Stimulated activated CD8-positive, alpha-beta memory T cell treated with anti-CD3 and anti-CD28 coated beads, Interleukin-2, amount 100 ng/mL, for 48 hours (primary cell): ENCODE results near the gene FOSB.
A peak's percentile ranks its signal among the peaks of the same experiment; 100 is the strongest.

ENCODE experiments used
- DNase-seq, 2 donors: peaks; one replicate each; pipeline ENCODE4 v3.0.0-alpha.2; 2020; ENCODE audit warnings: low read depth in 2 of 2

The FOSB gene

DNA sequence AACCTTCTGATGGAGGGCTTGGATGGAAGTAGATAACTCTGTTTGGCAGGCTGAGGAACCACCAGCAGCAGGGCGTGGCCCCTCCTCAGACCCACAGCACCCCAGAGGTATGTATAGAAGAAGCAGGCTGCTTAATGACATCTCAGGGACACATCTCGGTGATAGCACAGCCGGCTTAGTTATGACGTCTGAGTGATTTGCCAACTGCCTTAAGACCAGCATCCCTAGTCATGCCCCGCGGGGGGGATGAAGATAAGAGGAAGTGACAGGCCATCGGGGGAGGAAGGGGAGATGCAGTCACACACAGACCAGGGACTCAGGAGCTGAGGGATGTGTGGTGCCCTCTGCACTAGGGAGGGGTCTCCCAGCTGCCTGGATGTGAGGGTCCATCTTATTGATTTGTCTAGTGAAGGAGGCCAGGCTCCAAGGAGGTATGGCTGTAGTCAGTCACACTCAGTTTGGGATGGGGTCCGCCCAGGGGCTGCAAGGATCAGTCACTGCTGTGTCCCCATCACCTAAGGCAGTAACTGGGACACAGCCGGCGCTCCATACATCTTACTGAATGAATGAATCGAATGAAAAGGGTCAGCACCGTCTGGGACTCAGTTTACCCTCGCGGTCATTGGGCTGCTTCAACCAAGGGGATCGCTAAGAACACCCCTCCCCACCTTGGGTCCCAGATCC lies 24.9 kb upstream of the FOSB start:
- DNase-seq = no peak

DNA sequence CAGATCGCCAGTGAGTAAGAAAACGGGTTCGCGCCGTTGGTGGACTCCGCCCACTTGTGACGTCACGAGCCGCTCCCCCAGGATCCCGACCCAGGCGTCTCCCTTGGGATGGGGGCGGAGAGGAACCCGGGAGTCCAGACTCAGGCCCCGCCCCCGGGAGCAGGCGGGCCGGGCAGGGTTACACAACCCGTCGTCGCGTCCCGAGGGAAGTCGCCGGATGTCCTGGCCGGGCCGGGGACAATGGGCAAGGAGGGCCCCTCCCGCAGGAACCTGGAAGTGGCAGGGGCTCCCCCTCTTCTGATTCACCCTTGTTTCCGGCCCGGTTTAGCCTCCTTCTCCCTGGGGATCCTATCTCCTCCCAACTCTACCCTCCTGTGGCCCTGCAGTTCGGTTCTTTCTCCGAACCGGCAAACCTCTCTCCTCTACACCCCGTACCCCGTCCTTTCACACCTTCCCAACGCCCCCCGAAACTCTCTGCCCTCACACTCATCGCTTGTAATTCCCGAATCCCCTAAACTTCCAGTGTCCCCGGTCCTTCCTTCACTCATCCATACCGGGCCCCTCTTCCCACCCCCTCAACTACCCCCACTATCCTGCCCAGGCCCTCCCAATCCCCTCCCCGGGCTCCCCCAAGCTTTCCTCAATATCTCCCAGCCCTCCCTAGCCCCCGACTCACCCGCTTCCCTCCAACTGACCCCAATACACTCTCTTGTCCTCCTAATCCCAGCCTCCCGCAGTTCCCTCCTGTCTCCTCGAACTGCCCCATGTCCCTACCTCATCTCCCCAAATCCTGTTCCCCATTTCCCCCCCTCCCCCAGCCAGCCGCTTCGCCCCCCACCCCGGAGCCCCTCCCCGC lies 24.1 kb upstream of the FOSB start:
- peak; percentile 48 to 50 for DNase-seq

DNA sequence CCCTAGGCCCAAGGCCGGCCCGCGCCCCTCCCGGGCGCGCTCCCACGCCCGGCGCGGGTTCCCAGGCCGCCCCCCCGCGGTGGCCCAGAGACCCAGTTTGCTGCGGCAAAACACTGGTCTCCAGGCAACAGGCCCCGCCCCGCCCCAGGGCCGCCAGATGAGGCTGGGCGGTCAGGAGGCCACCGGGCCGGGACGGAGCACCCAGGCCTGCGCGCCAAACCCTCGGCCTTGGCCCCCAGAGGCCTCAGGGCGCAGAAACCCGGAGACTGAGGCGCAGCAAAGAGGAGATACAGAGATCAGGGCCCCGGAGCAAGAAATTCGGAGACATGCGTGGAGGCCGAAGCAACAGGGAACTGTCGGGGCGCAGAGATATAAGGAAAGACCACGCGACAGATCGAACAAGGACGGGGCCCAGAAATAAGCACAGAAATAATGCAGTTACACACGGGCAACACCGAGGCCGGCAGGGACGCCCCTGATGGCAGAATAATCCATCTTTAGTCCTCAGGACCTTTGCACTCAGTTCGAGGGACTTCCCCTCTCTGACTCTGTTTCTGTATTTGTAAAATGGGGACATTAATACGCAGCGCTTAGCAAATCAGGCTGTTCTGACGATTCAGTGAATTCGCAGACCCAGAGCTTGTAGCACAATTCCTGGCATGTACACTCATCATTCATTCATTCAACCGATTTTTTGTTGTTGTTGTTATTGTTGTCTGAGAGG lies 23.3 kb upstream of the FOSB start:
- DNase-seq = peak; percentile 76 to 77

DNA sequence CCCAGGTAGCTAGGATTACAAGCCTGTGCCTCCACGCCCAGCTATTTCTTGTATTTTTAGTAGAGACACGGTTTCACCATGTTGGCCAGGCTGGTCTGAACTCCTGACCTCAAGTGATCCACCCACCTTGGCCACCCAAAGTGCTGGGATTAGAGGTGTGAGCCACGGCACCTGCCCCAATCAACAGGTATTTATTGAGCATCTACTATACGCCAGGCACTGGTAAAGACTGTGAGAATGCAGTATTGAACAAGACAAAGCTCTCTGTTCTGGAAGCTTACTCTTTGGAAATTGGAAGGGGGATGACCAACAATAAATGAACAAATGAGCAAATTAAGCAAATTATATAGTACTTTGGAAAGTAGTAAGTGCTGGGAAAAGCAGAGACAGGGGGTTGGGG lies 22.7 kb upstream of the FOSB start:
- DNase-seq = no peak

DNA sequence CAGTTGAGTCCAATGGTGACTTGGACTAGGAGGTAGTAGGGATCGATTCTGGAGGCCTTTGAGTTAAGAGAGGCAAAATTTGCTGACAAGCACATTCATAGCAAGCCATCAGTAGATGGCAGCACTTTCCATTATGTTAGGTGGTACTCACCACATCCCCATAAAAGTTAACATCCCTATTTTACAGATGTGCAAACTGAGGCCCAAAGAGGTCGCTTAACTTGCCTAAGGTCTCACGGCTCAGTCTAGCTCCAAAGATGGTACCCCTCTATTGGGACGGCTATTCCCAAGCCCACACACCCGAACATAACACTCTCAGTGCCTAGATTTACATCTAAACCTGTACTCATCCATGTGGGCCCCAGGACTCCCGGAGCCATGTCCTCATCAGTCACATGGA lies 21.5 kb upstream of the FOSB start:
- DNase-seq = no peak

DNA sequence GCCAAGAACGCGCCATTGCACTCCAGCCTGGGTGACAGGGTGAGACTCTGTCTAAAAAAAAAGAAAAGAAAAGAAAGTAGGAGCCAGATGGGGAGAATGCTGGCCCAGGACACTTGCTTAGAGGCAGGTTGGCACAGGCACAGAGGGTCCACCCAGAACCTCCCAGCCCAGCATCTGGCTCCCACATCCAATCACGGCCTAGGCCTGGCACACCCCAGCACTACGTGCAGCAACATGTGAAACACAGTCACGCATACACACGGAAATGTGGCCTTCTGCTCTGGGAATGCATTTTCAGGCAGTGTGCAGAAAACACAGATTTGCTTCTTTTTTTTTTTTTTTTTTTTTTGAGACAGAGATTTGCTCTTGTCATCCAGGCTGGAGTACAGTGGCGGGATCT lies 20.9 kb upstream of the FOSB start:
- DNase-seq = no peak

DNA sequence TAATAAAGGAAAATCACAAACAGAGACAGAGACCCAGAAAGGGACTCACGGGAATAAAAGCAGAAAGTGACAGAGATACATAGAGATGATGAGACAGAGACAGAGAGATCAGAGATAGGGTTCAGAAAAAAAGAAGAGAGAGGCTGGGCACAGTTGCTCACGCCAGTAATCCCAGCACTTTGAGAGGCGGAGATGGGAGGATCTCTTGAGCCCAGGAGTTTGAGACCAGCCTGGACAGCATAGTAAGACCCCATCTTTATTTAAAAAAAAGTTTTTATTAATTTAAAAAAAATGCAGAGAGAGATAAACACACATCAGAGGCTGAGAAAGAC lies 19.4 kb upstream of the FOSB start:
- no peak for DNase-seq

DNA sequence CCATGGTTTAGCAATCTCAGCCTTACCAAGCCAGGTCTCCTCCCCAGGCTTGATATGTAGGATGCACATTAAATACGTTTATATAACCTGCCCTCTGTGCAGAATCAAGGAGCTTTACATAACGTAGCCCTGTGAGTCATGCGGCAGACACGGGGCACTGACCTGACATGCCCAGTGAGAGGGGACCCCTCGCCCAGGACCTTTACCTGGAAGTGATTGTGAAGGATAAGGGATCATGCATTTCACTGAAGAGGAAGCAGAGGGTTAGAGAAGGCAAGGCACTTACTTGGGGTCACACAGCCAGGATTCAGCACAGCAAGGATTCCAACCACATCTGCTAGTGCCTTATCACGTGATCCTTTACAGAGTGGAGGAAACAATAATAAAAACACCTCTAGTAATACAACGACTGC lies 18.9 kb upstream of the FOSB start:
- DNase-seq = no peak

DNA sequence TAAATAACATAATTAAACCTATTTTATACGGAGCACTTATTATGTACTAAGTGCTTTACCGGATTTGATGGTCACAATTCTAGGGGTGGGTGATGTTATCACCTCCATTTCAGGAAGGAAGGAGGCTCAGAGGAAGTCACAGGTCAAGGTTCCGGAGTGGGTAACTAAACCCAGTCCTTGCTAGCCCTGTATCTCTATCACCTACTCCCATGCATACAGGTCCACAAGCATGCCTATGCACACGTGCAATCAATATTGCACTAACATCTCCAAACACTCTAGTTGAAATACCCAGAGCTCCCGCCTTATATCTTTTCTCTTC lies 17.8 kb upstream of the FOSB start:
- no peak for DNase-seq

DNA sequence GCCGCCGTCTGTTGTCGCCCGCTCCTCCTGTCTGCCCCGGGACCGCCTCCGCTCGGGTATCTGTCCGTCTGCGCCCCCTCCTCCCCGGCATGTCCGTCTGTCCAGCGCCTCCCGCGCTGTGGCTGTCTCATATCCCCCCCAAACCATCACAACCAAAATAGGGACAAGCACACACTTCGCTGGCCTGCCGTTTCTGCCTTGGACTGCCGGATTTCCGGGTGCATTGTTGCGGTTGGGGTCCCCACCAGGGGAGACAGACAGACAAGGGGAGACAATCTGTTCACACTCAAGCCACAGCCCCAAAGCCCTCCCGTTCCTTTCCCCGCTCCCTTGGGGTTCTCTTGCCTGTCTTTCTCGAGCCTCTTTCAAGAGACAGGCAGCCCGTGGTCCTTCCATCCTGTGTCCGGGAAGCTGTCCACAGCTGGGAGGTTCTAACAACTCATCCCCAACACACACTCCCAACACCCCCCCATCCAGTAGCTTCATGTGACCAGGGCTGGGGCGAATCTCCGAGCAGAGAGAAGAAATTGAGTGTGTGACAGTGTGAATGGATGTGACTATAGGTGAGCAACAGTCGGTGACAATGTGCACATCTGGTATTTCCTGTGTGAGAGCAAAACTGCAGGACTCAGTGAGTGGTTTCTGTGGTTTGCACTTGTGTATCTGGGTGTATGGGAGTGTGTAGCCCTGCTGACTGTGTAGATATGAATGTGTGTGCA lies 16.5 kb upstream of the FOSB start:
- DNase-seq = peak in 1 of 2 donors; percentile 20

DNA sequence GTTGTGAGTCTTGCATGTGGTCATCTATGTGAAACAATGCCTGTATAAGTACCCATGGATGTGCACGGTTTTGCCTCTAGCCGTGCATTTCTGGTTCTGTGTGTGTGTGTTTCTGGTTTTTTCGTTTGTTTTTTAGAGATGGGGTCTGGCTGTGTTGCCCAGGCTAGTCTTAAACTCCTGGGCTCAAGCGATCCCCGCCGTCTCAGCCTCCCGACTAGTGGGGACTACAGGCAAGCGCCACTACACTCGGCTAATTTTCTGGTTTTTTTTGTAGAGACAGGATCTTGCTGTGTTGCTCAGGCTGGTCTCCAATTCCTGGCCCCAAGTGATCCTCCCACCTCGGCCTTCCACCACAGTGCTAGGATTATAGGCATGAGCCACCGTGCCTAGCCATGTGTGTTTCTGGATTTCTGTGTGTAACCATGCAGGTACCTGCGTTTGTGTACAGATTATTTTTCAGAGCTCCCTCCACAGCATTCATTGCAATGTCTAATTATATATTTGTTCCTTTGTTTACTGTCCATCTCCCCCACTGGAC lies 15.9 kb upstream of the FOSB start:
- DNase-seq = no peak

DNA sequence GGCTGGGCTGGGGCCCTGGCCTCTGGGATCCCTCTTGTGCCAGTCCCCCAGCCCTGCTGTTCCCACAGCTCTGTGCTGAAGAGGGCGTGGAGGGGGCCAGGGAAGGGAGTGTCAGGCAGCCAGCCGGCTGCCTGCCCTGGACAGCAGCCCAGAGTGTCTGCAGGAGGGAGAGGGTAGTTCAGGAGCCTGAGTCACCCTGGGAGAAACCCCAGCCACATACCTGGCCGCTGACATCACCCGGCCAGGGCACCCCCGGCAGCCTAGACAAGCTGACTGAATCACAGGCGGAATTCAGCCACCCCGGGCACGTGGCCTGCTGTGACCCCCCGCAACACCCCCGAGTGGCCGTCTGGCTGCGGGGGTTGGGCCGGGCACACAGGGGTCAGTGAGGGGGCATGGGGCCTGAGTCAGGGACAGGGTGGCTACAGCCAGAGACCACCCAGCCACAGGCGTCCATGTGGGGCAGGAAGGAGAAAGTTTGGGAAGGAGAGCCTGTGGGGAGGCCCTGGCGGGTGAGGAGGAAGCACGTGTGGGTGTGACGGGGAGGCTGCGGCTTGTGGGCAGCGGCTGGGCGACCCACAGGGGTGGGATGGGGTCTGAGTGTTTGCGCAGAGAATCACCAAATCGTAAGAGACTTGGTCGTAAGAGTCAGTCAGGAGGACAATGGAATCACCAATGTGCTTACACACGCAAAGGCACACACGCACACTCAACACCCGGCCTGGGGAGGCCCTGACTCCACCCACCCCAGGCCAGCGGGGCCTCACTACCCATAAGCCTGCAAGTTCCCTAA lies 11.9 kb upstream of the FOSB start:
- DNase-seq = peak; percentile 66 to 67

DNA sequence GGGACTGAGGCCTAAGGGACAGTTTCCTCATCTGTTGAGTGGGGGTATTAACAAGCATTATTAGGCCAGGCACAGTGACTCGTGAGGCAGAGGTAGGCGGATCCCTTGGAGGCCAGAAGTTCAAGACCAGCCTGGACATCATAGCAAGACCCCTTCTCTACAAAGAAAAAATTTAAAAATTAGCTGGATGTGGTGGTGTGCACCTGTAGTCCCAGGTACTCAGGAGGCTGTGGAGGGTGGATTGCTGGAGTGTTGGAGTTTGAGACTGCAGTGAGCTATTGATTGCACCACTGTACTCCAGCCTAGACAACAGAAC lies 11.3 kb upstream of the FOSB start:
- no peak for DNase-seq

DNA sequence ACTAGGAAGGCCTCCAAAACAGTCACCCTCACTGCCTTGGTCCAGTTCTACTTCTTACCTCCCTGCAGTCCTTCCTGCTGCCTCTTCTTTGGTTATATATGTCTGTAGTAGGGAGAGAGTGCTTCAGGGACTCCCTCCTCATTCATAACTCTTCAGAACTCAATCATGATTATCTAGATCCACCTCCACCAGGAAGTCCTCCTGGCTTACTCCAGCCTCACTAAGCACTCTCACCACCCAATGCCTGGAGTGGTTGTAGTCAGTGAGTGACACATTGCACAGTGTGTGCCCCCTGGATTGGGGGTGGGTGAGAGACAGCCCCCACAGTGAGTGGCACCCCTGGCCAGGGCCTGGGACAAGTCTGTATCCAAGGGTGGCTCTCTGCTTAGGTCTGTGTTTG lies 10.0 kb upstream of the FOSB start:
- no peak for DNase-seq

DNA sequence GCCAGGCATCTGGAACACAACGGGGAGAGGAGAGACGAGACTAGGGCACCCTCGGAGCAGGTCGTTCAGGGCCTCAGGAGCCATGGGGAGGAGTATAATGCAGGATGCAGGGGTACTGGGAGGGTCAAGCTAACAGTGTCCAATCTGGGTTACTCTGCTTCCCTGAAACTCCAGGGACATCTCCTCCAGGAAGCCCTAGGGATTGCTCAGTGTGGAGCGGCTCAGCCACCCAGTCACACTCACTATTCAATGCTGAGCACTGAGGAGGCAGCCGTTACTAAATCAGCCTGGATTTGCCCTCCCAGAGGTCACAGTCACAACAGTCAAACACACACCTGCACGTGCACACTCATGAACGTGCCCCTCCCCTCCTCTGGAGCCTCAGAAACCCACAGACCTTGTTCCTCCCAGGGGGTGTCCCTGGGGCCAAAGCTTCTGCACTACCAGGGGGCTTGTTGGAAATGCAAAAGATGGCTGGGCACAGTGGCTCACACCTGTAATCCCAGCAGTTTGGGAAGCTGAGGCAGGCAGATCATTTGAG lies 6.9 kb upstream of the FOSB start:
- DNase-seq = no peak

DNA sequence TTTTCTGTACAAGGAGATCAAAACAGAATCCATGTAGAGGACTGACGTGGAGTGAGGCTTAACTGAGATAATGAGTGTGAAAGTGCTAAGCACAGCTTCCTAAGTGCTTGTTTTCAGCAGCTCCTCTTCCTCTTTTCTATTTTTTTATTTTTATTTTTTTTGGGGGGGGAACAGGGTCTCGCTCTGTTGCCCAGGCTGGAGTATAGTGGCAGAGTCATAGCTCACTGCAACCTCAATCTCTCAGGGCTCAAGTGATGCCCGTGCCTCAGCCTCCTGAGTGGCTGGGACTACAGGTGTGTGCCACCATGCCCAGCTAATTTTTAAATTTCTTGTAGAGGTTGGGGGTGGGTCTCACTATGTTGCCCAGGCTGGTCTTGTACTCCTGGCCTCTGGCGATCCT lies 5.6 kb upstream of the FOSB start:
- no peak for DNase-seq

DNA sequence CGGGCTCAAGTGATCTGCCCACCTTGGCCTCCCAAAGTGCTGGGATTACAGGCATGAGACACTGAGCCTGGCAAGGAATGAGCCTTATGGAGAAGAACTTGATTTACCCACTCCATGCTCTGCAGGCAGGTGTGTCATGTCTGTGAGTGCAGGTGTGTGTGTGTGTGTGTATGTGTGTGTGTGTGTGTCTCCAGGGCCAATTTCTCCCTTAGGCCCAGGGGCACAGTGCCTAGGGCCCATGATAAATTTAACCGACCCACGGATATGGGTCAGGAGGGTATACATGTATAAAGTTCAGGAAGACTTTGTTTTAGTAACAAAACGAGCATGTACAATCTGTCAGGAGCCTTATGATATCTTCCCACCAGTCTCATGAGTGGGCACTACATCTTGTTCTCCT lies 4.6 kb upstream of the FOSB start:
- DNase-seq = no peak

DNA sequence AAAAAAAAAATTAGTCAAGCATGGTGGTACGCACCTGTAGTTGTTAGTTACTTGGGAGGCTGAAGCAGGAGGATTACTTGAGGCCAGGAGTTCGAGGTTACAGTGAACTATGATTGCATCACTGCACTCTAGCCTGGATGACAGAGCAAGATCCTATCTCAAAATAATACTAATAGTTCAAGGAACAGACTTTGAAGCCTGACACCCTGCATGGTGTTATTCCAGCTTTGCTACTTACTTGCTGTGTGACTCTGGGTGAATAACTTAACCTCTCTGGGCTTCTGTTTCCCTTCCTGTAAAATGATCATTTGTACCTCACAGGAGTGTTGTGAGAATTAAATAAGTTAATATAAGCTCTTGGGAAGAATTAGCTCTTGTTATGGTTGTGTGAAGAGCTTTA lies 3.5 kb upstream of the FOSB start:
- DNase-seq = no peak

DNA sequence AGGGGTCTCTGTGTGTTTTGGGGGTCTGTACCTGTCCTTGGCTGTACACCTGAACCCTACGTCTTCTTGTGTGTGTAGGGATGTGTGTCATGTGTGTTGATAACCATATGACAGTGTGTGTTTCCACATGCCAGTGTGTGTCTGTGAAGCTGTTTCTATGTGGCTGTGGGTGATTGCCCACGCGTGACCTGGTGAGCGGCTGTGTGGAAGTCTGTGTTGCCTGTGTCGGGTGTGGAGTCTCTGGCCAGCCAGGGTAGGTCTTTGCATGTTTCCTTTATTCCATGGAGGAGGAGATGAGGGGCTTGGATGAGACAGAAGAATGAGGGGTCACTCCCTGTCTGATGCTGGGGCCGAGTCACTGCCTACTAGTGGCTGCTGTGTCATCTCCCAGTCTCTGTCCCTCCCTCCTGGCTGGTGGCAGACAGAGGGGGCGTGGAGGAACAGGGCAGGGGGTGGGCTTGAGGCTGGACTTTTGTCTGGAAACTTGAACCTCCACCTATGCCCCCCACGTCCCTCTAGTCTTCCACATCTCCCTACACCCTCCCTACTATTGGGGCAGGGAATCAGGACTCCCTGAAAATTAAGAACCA lies 2.8 kb upstream of the FOSB start:
- no peak for DNase-seq

DNA sequence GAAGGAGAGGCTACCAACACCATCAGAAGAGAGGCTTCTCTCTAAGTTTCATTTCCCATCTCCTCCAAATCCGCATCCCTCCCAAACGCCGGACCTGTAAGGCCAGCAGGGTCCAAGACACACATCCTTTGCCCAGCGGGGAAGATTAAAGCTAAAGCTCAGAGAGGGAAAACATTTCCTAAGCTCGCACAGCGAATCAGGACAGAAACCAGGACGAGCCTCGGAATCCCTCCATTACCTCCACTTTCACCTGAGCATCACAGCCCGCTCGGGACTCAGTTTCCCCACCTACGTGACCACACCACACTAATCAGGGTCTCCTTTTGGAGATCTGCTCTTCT lies 711 bp upstream of the FOSB start:
- DNase-seq = no peak

DNA sequence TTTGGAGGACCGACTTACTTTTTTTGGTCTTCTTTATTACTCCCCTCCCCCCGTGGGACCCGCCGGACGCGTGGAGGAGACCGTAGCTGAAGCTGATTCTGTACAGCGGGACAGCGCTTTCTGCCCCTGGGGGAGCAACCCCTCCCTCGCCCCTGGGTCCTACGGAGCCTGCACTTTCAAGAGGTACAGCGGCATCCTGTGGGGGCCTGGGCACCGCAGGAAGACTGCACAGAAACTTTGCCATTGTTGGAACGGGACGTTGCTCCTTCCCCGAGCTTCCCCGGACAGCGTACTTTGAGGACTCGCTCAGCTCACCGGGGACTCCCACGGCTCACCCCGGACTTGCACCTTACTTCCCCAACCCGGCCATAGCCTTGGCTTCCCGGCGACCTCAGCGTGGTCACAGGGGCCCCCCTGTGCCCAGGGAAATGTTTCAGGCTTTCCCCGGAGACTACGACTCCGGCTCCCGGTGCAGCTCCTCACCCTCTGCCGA lies 409 bp downstream of the FOSB start:
- DNase-seq = no peak
